ENCODE data around the gene HNRNPU.

HNRNPU gene

GRCh38 chr1:244865028-244865371 is 657 bp upstream of the HNRNPU start:
- no peaks in the 10 kb centered on the region for H3K27me3 ChIP-seq (ENCODE audit: insufficient read depth, poor library complexity, severe bottlenecking)
- TF ChIP-seq GABPA (IDR thresholded peaks at IDR 0.05; ENCODE audit: low read depth) (no peak), CTCF (IDR thresholded peaks at IDR 0.05; ENCODE audit: insufficient read depth, low read length) (no peak), POLR2AphosphoS5 (IDR thresholded peaks at IDR 0.05; ENCODE audit: low read depth) (no peak), SPI1 (IDR thresholded peaks at IDR 0.05; ENCODE audit: borderline replicate concordance, low read depth) (no peak), REST (IDR thresholded peaks at IDR 0.05; ENCODE audit: insufficient replicate concordance, low read depth) (no peak)
- H3K4me3 ChIP-seq (replicated peaks; ENCODE audit: insufficient read depth, low read length): peak overlapping the region; percentile 41
- peak in 1 of 2 experiments; percentile 60 for DNase-seq (ENCODE audit: low read depth in 1 of 2, low spot score in 1 of 2)
- peak overlapping the region; percentile 98 for H3K27ac ChIP-seq (replicated peaks)

- H3K27ac ChIP-seq (replicated peaks): peak overlapping the region; percentile 98
These were observed 671 bp downstream of the HNRNPU start for GRCh38 chr1:244863491-244864252.

More at GRCh38 chr1:244863491-244864252, 671 bp downstream of the HNRNPU start:
- TF ChIP-seq CTCF (IDR thresholded peaks at IDR 0.05; ENCODE audit: insufficient read depth, low read length) (no peak), GABPA (IDR thresholded peaks at IDR 0.05; ENCODE audit: low read depth) (no peak), REST (IDR thresholded peaks at IDR 0.05; ENCODE audit: insufficient replicate concordance, low read depth) (no peak), SPI1 (IDR thresholded peaks at IDR 0.05; ENCODE audit: borderline replicate concordance, low read depth) (no peak), POLR2AphosphoS5 (IDR thresholded peaks at IDR 0.05; ENCODE audit: low read depth) (peak; percentile 3; the same call in 1 of the 2 replicates)
- no peaks in the 10 kb centered on the region for H3K27me3 ChIP-seq (ENCODE audit: insufficient read depth, poor library complexity, severe bottlenecking)
- H3K4me3 ChIP-seq (replicated peaks; ENCODE audit: insufficient read depth, low read length): peak overlapping the region; percentile 67
- peak in 1 of 2 experiments; percentile 12 for DNase-seq (ENCODE audit: low read depth in 1 of 2, low spot score in 1 of 2)
